HL-60 (cell line): ENCODE data around the gene OR7A5.

Experiments
- GABPA ChIP-seq: IDR thresholded peaks from 2 replicates; pipeline ENCODE4 v1.6.1; 2012; ENCODE audit warnings: low read depth
- POLR2AphosphoS5 ChIP-seq: IDR thresholded peaks from 2 replicates; pipeline ENCODE4 v1.6.1; 2012; ENCODE audit warnings: low read depth
- SPI1 ChIP-seq: IDR thresholded peaks from 2 replicates; pipeline ENCODE4 v1.6.1; 2012; ENCODE audit warnings: low read depth, mild to moderate bottlenecking, borderline replicate concordance
- TF ChIP-seq, protein P1 (sequence below): IDR thresholded peaks from one replicate; pipeline ENCODE4 v1.5.1; 2011; ENCODE audit warnings: low read length, control low read depth, inconsistent platforms; ENCODE audit not compliant: insufficient read depth
- TF ChIP-seq, protein P2 (sequence below): IDR thresholded peaks from 2 replicates; pipeline ENCODE4 v1.6.1; 2012; ENCODE audit warnings: low read depth; ENCODE audit not compliant: insufficient replicate concordance

- TF ChIP-seq, protein P1, sequence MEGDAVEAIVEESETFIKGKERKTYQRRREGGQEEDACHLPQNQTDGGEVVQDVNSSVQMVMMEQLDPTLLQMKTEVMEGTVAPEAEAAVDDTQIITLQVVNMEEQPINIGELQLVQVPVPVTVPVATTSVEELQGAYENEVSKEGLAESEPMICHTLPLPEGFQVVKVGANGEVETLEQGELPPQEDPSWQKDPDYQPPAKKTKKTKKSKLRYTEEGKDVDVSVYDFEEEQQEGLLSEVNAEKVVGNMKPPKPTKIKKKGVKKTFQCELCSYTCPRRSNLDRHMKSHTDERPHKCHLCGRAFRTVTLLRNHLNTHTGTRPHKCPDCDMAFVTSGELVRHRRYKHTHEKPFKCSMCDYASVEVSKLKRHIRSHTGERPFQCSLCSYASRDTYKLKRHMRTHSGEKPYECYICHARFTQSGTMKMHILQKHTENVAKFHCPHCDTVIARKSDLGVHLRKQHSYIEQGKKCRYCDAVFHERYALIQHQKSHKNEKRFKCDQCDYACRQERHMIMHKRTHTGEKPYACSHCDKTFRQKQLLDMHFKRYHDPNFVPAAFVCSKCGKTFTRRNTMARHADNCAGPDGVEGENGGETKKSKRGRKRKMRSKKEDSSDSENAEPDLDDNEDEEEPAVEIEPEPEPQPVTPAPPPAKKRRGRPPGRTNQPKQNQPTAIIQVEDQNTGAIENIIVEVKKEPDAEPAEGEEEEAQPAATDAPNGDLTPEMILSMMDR, result no peak
- TF ChIP-seq POLR2AphosphoS5 (no peak), SPI1 (no peak), GABPA (no peak)
- TF ChIP-seq, protein P2, sequence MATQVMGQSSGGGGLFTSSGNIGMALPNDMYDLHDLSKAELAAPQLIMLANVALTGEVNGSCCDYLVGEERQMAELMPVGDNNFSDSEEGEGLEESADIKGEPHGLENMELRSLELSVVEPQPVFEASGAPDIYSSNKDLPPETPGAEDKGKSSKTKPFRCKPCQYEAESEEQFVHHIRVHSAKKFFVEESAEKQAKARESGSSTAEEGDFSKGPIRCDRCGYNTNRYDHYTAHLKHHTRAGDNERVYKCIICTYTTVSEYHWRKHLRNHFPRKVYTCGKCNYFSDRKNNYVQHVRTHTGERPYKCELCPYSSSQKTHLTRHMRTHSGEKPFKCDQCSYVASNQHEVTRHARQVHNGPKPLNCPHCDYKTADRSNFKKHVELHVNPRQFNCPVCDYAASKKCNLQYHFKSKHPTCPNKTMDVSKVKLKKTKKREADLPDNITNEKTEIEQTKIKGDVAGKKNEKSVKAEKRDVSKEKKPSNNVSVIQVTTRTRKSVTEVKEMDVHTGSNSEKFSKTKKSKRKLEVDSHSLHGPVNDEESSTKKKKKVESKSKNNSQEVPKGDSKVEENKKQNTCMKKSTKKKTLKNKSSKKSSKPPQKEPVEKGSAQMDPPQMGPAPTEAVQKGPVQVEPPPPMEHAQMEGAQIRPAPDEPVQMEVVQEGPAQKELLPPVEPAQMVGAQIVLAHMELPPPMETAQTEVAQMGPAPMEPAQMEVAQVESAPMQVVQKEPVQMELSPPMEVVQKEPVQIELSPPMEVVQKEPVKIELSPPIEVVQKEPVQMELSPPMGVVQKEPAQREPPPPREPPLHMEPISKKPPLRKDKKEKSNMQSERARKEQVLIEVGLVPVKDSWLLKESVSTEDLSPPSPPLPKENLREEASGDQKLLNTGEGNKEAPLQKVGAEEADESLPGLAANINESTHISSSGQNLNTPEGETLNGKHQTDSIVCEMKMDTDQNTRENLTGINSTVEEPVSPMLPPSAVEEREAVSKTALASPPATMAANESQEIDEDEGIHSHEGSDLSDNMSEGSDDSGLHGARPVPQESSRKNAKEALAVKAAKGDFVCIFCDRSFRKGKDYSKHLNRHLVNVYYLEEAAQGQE, result no peak
These were observed 5.2 kb upstream of the OR7A5 start for GRCh38 chr19:14840206-14840605.
